Smooth muscle cell (in vitro differentiated cells): ENCODE measurements around the gene CCN2. TPM values are rescaled to one million over a fixed set of nuclear protein-coding genes. Genes with fewer than 3 reads are reported as not detected.

Experiments used
- DNase-seq: peaks from one replicate; lab custom pipeline; 2025; ENCODE audit not compliant: unreplicated experiment; lab: John Stamatoyannopoulos, UW
- H2AFZ ChIP-seq: fragments of 200-600 bp; sonication (generic); 2 replicates; pipeline ENCODE4 v1.6.0; 2016; ENCODE audit warnings: antibody characterized with exemption, low read depth, mild to moderate bottlenecking
- H3F3A ChIP-seq: fragments of 200-600 bp; sonication (generic); 2 replicates; pipeline ENCODE4 v1.6.0; 2017; ENCODE audit warnings: antibody characterized with exemption, low read depth
- H3K27ac ChIP-seq: fragments of 200-600 bp; sonication (generic); 2 replicates; pipeline ENCODE4 v1.5.1; 2016; ENCODE audit warnings: low read depth, mild to moderate bottlenecking
- H3K27me3 ChIP-seq: fragments of 200-600 bp; sonication (generic); 2 replicates; pipeline ENCODE4 v1.6.1; 2016; ENCODE audit warnings: low read depth, mild to moderate bottlenecking
- H3K36me3 ChIP-seq: fragments of 200-600 bp; sonication (generic); 2 replicates; pipeline ENCODE4 v1.5.1; 2016; ENCODE audit warnings: low read depth
- H3K4me1 ChIP-seq: fragments of 200-600 bp; sonication (generic); 2 replicates; pipeline ENCODE4 v1.5.1; 2016; ENCODE audit warnings: low read depth
- H3K4me2 ChIP-seq: fragments of 200-600 bp; sonication (generic); 2 replicates; pipeline ENCODE4 v1.6.0; 2016; ENCODE audit warnings: mild to moderate bottlenecking
- H3K4me3 ChIP-seq: fragments of 200-600 bp; sonication (generic); 2 replicates; pipeline ENCODE4 v1.5.1; 2016; ENCODE audit warnings: mild to moderate bottlenecking
- H3K79me2 ChIP-seq: fragments of 200-600 bp; sonication (generic); 2 replicates; pipeline ENCODE4 v1.6.0; 2016; ENCODE audit warnings: low read depth, mild to moderate bottlenecking
- H3K9ac ChIP-seq: fragments of 200-600 bp; sonication (generic); 2 replicates; pipeline ENCODE4 v1.6.0; 2016; ENCODE audit warnings: low read depth
- H3K9me3 ChIP-seq: fragments of 200-600 bp; sonication (generic); replicated peaks from 2 replicates; pipeline ENCODE4 v1.5.1; 2016; ENCODE audit warnings: low read depth
- H4K20me1 ChIP-seq: fragments of 200-600 bp; sonication (generic); 2 replicates; pipeline ENCODE4 v1.6.0; 2016; ENCODE audit warnings: low read depth
- WGBS: methylation state at CpG from one replicate; pipeline ENCODE4 v1.1.7; 2016; ENCODE audit warnings: low lambda C conversion rate; 5-methylcytosine and 5-hydroxymethylcytosine counted together
- polyA plus RNA-seq: library from polyadenylated mRNA; unstranded; fragments of >200 nt; fragmentation: Nextera tagmentation; extraction: Ambion mirVana; gene quantifications from 2 replicates; pipeline ENCODE4 v1.2.1, GENCODE V29; 2016
- total RNA-seq: library from RNA; depleted of rRNA; stranded (reverse); fragments of >200 nt; gene quantifications from 2 replicates; pipeline ENCODE4 v1.2.3, GENCODE V29; 2014
- TF ChIP-seq, protein P1 (sequence below): fragments of 200-600 bp; sonication (generic); IDR thresholded peaks from 2 replicates; pipeline ENCODE4 v1.5.1; 2017; ENCODE audit warnings: borderline replicate concordance, mild to moderate bottlenecking, antibody characterized with exemption; ENCODE audit not compliant: insufficient read depth, poor library complexity, severe bottlenecking

CCN2 gene
- total and polyA plus RNA-seq, 2 experiments from 2014 or later: 1,180 to 2,448 TPM

GRCh38 chr6:131918650-131919355 lies 32.4 kb downstream of the CCN2 start:
- H3K4me1 ChIP-seq: no peaks in the 10 kb centered on the region
- no peak overlapping the region for H3K27ac ChIP-seq
- no peak overlapping the region for H3K4me2 ChIP-seq
- H3K36me3 ChIP-seq: no peaks in the 10 kb centered on the region
- H3F3A ChIP-seq: no peaks in the 10 kb centered on the region
- no peaks in the 10 kb centered on the region for H3K9me3 ChIP-seq
- WGBS: 93% methylated on average over 9 of the region's 9 CpGs
- H3K9ac ChIP-seq: no peak overlapping the region
- H2AFZ ChIP-seq: no peak overlapping the region
- H3K4me3 ChIP-seq: no peak overlapping the region
- no peaks in the 10 kb centered on the region for H4K20me1 ChIP-seq
- TF ChIP-seq, protein P1, sequence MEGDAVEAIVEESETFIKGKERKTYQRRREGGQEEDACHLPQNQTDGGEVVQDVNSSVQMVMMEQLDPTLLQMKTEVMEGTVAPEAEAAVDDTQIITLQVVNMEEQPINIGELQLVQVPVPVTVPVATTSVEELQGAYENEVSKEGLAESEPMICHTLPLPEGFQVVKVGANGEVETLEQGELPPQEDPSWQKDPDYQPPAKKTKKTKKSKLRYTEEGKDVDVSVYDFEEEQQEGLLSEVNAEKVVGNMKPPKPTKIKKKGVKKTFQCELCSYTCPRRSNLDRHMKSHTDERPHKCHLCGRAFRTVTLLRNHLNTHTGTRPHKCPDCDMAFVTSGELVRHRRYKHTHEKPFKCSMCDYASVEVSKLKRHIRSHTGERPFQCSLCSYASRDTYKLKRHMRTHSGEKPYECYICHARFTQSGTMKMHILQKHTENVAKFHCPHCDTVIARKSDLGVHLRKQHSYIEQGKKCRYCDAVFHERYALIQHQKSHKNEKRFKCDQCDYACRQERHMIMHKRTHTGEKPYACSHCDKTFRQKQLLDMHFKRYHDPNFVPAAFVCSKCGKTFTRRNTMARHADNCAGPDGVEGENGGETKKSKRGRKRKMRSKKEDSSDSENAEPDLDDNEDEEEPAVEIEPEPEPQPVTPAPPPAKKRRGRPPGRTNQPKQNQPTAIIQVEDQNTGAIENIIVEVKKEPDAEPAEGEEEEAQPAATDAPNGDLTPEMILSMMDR: no peak
- H3K79me2 ChIP-seq: no peaks in the 10 kb centered on the region
- no peaks in the 10 kb centered on the region for H3K27me3 ChIP-seq
- DNase-seq: no peak

- no peaks in the 10 kb centered on the region for H3K36me3 ChIP-seq
- H2AFZ ChIP-seq: no peak overlapping the region
- no peaks in the 10 kb centered on the region for H3K9me3 ChIP-seq
- no peaks in the 10 kb centered on the region for H3K79me2 ChIP-seq
- WGBS: 88% methylated on average over 6 of the region's 6 CpGs
- no peak overlapping the region for H3K9ac ChIP-seq
- H3F3A ChIP-seq: no peaks in the 10 kb centered on the region
- TF ChIP-seq, protein P1: no peak
- no peaks in the 10 kb centered on the region for H3K27me3 ChIP-seq
- no peaks in the 10 kb centered on the region for H4K20me1 ChIP-seq
- H3K27ac ChIP-seq: no peak overlapping the region
- no peak overlapping the region for H3K4me3 ChIP-seq
- no peak for DNase-seq
- no peak overlapping the region for H3K4me2 ChIP-seq
- no peaks in the 10 kb centered on the region for H3K4me1 ChIP-seq
Measured at GRCh38 chr6:131917763-131918649, 33.2 kb downstream of the CCN2 start.

DNA sequence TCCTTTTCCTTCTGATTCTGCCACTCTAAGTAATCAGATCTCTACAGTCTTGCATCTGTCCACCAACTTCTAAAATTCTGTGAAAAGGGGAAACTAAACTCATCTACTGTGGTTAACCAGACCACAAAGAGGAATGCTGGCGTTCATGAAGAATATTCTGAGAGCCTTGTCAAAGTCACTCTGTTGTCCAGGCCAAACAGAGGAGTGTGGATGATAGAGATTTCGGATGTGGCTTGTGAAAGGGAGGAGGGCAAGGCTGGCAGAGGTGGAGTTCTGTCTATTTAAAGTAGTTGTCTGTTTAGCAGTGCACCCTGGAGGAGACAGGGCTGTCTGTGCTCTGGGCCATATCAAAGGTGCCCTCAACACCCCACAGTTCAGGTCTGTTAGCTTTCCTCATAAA lies 33.9 kb downstream of the CCN2 start:
- no peak for DNase-seq
- Histone ChIP-seq H4K20me1 (no peaks in the 10 kb centered on the region), H3K9ac (no peak overlapping the region), H3K4me1 (no peaks in the 10 kb centered on the region), H3K27me3 (no peaks in the 10 kb centered on the region), H3K9me3 (no peaks in the 10 kb centered on the region), H3K79me2 (no peaks in the 10 kb centered on the region), H2AFZ (no peak overlapping the region), H3K36me3 (no peaks in the 10 kb centered on the region), H3K27ac (no peak overlapping the region), H3K4me3 (no peak overlapping the region), H3K4me2 (no peak overlapping the region), H3F3A (no peaks in the 10 kb centered on the region)
- 64% methylated on average over 2 of the region's 2 CpGs for WGBS
- TF ChIP-seq, protein P1: no peak
